NCI-H1092 (cell line): ENCODE results near the gene MTMR11.
"Not testable (repeated sequence)": the region's sequence is repeated elsewhere in the genome, so short reads cannot be mapped to it uniquely, and the experiment has no call there.

ENCODE experiments used
- DNase-seq: peaks from one replicate; lab custom pipeline; 2025; lab: John Stamatoyannopoulos, UW

Gene MTMR11, protein sequence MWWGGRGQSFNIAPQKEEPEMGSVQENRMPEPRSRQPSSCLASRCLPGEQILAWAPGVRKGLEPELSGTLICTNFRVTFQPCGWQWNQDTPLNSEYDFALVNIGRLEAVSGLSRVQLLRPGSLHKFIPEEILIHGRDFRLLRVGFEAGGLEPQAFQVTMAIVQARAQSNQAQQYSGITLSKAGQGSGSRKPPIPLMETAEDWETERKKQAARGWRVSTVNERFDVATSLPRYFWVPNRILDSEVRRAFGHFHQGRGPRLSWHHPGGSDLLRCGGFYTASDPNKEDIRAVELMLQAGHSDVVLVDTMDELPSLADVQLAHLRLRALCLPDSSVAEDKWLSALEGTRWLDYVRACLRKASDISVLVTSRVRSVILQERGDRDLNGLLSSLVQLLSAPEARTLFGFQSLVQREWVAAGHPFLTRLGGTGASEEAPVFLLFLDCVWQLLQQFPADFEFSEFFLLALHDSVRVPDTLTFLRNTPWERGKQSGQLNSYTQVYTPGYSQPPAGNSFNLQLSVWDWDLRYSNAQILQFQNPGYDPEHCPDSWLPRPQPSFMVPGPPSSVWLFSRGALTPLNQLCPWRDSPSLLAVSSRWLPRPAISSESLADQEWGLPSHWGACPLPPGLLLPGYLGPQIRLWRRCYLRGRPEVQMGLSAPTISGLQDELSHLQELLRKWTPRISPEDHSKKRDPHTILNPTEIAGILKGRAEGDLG

GRCh38 chr1:149936170-149936991 is at the start of gene MTMR11:
Gene MTMR11 (minus strand): TSS chr1:149936879. CDS start chr1:149936647, 232 bp downstream.
- DNase-seq, result no peak

DNA sequence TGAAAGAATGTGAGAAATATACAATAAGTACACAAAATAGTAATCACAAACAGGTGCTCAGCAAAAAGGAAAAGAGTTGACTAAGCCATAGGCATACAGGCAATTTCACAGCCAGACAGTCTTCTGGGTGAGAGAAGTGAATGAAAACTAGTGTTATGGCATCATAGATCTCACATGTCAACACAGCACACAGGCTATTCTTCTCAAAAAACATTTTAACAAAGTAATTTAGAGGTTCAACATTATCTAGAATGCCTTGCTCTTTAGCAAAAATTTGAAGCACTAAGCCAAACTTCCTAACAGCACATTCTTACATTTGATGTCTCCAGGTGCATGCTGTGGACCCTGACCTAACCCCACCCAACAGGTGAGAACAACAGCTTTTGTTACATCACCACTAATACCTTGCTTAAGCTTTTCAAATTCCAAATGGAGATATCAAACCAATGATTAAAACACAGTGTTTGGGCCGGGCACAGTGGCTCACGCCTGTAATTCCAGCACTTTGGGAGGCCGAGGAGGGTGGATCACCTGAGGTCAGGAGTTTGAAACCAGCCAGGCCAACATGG is 43.4 kb upstream of the MTMR11 start:
- DNase-seq, result no peak

DNA sequence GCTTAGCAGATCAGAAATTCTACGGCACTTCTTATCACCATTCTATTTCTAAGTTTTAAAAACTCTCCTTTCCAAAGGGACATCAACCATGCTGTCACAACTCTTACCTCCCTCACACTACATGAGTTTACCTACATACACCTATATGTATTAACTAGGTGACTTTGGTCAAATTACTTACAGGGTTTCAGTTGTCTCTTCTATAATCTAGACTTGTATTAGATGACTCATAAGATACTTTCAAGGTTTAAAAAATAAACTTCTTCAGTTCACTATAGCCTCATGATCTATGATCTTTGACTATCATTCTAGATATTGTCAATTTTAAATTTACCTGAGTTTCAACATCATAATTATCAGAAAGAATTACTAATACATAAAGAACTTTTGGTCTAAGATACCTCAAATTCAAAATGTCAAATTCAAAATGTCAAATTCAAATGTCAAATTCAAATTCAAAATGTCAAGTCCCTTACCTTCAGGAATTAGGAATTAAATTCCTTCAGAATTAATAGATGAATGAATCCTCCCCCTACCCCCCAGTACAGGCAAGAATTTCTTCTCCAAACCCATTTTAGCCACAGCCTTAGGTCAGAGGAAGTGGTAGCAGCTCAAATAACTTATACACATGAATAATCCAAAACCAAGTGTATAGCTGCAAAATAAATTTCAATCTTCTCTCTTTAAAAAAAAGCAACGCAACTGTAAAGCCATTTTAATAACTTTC is 42.7 kb upstream of the MTMR11 start:
- DNase-seq, result no peak

DNA sequence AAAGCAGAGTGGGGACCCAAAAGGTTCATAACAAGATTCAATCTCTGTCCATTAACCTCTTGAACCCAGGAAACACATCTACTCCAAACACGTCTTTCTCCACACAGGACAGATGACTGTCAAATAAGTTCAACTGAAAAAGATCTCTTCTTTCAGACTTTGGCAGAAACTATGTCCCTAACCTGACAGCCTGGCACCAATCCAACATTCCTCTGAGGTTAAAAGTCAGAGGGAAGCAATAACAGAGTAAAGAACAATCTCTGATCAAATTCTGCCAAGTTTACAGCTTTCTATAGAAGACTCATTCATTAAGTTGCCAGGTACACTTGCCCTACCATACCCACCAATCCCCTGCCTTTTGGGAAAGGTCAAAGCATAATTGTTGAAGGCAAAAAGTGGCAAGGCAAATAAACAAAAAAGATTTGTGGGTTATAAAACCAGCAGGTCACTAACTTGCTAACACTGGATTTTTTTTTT is 41.9 kb upstream of the MTMR11 start:
- DNase-seq, result no peak

DNA sequence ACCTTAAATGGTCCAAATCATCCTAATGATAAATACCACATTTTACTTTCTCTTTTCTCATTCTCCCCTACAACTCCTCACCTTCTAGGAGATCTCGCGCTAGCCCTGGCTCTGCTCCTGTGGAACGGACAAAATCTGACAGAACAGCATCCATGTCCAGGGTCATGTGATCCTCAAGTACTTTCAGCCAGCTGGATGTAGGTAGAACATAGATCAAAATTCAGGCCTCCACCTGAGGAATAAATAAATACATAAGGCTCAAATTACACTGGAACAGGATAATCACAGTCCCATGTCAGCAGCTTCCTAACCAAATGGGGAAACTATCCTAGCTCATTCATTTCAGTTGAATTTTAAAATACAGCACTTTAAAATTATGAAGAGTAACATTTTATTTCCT is 40.7 kb upstream of the MTMR11 start:
- DNase-seq, result peak; percentile 5

DNA sequence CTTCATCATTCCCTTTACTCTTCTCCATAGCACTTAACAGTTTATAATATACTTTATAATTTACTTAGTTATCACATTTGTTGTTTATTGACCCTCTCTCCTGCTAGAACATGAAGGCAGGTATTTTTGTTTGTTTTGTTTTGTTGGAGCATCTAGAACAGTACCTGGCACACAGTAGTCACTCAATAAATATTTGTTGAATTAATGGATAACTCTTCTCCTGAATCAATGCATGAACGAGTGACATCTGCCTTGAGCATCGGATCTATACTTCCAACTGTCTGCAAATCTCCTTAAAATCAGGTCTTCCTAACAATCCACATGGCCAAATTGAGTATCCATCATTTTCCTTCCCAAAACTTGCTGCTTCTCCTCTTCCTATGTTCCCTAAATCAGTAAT is 35.9 kb upstream of the MTMR11 start:
- no peak for DNase-seq

- DNase-seq, result no peak
These were observed 31.0 kb upstream of the MTMR11 start for GRCh38 chr1:149967646-149968045.

- DNase-seq, result no peak
These were observed 30.4 kb upstream of the MTMR11 start for GRCh38 chr1:149967041-149967440.

DNA sequence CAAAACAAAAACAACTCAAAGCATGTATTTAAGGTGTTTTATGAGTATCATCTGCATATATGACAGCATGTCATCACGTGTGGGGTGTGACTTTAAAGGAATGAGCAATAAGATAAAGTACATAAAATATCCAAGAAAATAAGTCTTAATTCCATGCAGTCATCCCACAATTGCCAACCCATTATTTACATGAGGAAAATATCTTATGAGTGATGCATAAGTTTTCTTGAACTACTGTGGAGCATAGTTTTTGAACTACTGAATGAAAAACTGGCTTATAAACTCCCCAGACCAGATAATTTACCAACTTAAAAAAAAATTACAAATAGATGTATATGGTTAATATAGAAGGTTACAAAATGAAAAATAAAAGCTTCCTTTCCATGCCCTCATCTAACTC is 29.7 kb upstream of the MTMR11 start:
- DNase-seq, result no peak

GRCh38 chr1:149965440-149965839 is 28.8 kb upstream of the MTMR11 start:
- no peak for DNase-seq

DNA sequence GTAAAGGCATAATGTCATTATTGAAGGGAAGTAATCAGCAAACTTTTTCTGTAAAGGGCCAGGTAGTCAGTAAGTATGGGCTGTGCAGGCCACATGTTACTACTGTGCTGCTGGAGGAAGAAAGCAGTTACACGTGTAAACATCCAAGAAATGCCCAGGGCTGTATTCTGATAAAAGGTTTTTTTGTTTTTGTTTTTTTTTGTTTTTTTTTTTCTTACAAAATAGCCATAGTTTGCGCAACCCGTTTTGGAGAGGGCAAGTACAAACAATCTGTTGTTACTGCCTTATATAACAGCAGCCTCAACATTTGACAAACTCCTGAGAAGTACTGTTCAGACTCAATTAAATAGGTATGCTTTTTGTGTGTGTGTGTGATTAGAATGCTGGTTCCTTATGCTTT is 26.7 kb upstream of the MTMR11 start:
- DNase-seq, result no peak

- DNase-seq, result no peak
These were observed 26.1 kb upstream of the MTMR11 start for GRCh38 chr1:149962736-149963135.

GRCh38 chr1:149962039-149962647 is 25.5 kb upstream of the MTMR11 start:
- peak; percentile 46 for DNase-seq

- not testable (repeated sequence) for DNase-seq
These were observed 20.9 kb upstream of the MTMR11 start for GRCh38 chr1:149957548-149957947.

DNA sequence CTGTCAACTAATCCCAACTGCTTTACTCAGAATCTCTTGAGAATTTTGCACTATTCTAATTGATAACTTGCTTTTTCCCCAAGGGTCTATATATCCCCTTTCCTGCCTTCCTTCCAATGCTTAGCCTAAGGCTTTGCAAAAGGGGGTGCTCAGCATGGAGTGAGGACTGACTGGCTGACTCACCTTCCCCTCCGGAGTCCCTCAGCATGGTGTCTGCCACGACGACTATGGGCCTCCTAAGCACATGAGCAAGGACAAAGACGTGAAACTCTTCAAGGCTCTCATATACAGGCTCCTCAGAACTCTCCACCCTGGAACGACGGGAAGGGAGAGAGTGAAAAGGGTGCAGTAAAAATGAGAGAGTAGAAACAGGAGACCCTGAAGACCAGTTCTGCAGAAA is 13.2 kb upstream of the MTMR11 start:
- no peak for DNase-seq

DNA sequence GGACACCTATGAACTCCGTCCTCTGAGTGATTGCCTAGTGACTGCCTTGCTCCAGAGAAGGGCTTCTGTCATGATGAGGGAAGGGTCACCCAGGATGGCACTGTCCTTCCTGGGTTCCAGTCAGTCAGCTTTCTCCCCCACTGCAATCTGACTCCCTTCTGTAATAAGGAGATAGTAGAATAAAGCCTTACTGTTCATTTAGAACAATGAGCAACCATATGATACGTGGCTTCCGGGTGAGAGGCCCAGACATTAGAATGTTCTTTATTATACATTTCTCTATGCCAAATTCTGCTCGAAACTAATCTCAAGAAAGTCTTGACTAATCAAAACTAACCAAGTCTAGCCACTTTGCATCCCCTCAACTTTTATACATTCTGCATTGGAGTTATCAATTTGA is 8.5 kb upstream of the MTMR11 start:
- DNase-seq, result no peak

GRCh38 chr1:149942885-149943284 is 6.2 kb upstream of the MTMR11 start:
- DNase-seq, result no peak

- DNase-seq, result no peak
These were observed 5.5 kb upstream of the MTMR11 start for GRCh38 chr1:149942207-149942606.

GRCh38 chr1:149940427-149940826 is 3.7 kb upstream of the MTMR11 start:
- no peak for DNase-seq

DNA sequence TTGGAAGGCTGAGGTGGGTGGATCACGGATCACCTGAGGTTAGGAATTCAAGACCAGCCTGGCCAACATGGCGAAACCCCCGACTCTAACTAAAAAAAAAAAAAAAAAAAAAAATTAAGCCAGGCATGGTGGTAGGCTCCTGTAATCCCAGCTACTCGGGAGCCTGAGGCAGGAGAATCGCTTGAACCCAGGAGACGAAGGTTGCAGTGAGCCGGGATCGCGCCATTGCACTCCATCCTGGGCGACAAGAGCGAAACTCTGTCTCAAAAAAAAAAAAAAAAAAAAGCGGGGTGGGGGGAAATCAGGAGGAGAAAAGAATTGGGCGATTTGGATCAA is 2.0 kb upstream of the MTMR11 start:
- not testable (repeated sequence) for DNase-seq

DNA sequence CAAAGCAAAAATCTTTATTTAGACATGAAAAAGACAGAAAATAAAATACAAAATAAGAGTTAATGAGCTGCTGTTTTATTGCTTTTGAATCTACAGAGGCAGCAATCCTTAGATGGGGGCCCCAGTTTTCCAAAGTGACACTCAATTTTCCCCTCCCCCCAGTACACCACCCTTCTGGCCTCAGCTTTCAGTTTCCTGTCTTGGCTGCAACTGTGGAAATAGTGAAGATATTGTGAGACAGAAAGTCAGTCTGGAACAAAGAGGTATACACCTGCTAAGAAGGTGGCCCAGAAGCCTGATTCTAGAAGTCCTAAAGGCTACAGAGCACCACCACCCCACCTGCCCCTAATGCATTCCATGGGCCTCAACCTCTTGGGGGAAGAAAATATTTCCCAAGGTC is 1.1 kb upstream of the MTMR11 start:
- no peak for DNase-seq
